Thoracic aorta (tissue), 2 donors: ENCODE data around the gene VSTM2B. TPM values are rescaled to one million over a fixed set of nuclear protein-coding genes. Genes with fewer than 3 reads are reported as not detected.

Experiments
- ATAC-seq: fragments of 150-250 bp; one replicate; pipeline ENCODE4 v1.8.0; 2017; ENCODE audit warnings: low read depth; ENCODE audit not compliant: insufficient number of reproducible peaks, low FRiP score
- DNase-seq: peaks from one replicate; pipeline ENCODE4 v3.0.0-alpha.2; 2020; ENCODE audit warnings: low spot score
- H3K27ac ChIP-seq, 2 donors: fragments of 200-600 bp; sonication (generic); 1 replicate in 1 of 2; 2 replicates in 1 of 2; pipeline ENCODE4 v1.5.1; 2016; ENCODE audit warnings: mild to moderate bottlenecking in 2 of 2, moderate library complexity in 2 of 2
- H3K27me3 ChIP-seq: fragments of 200-600 bp; sonication (generic); replicated peaks from 2 replicates; pipeline ENCODE4 v1.6.0; 2016; ENCODE audit warnings: mild to moderate bottlenecking; ENCODE audit not compliant: insufficient read depth
- H3K36me3 ChIP-seq: fragments of 200-600 bp; sonication (generic); one replicate; pipeline ENCODE4 v1.5.1; 2016
- H3K4me1 ChIP-seq, 2 donors: fragments of 200-600 bp; sonication (generic); 1 replicate in 1 of 2; 2 replicates in 1 of 2; pipeline versions ENCODE4 v1.5.1 to v1.6.0; 2016; ENCODE audit warnings: low read depth in 2 of 2, mild to moderate bottlenecking in 1 of 2; ENCODE audit not compliant: control insufficient read depth in 1 of 2
- H3K4me3 ChIP-seq: fragments of 200-600 bp; sonication (generic); 2 replicates; pipeline ENCODE4 v1.5.1; 2016; ENCODE audit warnings: mild to moderate bottlenecking
- H3K9me3 ChIP-seq: fragments of 200-600 bp; sonication (generic); 2 replicates; pipeline ENCODE4 v1.5.1; 2016
- CTCF ChIP-seq: fragments of 200-600 bp; sonication (generic); IDR thresholded peaks from one replicate; pipeline ENCODE4 v1.5.1; 2019; ENCODE audit warnings: antibody characterized with exemption
- total RNA-seq, 2 donors: library from RNA; depleted of rRNA; stranded (reverse); fragments of >200 nt; gene quantifications; one replicate each; pipeline versions ENCODE4 v1.1.0 to v1.2.3, GENCODE V29; 2016

VSTM2B gene
- total RNA-seq, 2 donors from 2014 or later = not detected

- Histone ChIP-seq H3K4me3 (no peak overlapping the region), H3K27me3 (no peaks in the 10 kb centered on the region), H3K9me3 (no peaks in the 10 kb centered on the region), H3K27ac (no peak overlapping the region), H3K4me1 (no peaks in the 10 kb centered on the region), H3K36me3 (no peaks in the 10 kb centered on the region)
- no peak for DNase-seq
- ATAC-seq = no peak
- no peak for TF ChIP-seq CTCF
These were observed 10.0 kb upstream of the VSTM2B start for GRCh38 chr19:29515706-29516357.

GRCh38 chr19:29516358-29516725, 9.5 kb upstream of the VSTM2B start:
- no peaks in the 10 kb centered on the region for H3K4me1 ChIP-seq
- no peak for TF ChIP-seq CTCF
- ATAC-seq (no peak), DNase-seq (no peak)
- H3K36me3 ChIP-seq = no peaks in the 10 kb centered on the region
- no peaks in the 10 kb centered on the region for H3K9me3 ChIP-seq
- H3K4me3 ChIP-seq = no peak overlapping the region
- H3K27ac ChIP-seq = no peak overlapping the region
- no peaks in the 10 kb centered on the region for H3K27me3 ChIP-seq

DNA sequence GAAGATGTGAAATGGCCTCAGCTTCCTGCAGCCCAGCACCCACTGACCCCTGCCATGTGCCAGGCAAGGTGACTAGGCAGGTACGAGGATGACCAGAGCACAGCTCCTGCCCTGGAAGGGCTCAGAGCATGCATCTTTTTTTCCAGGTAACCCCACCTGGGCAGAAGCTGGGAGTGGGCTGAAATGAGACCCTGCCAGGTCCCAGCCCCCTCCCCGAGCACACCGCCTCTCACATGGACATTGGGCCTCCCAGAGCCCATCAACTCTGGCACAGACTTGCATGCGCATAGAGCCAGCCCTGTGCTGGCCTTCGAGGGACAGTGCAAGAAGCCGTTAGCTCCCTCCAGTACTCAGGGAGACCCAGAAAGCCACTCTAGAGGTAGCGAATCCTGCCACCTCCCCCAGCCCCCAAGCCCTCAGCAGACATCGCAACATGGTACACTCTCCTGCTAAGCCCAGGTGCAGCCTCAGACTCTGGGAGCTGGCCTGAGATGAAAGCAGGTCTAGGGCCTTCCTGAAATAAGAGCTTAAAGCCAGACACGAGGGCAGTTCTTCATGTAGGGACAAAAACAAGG, 8.9 kb upstream of the VSTM2B start:
- Histone ChIP-seq H3K27ac (no peak overlapping the region), H3K4me1 (no peaks in the 10 kb centered on the region), H3K4me3 (no peak overlapping the region), H3K9me3 (no peaks in the 10 kb centered on the region), H3K27me3 (no peaks in the 10 kb centered on the region), H3K36me3 (no peaks in the 10 kb centered on the region)
- DNase-seq (no peak), ATAC-seq (no peak)
- TF ChIP-seq CTCF = no peak

DNA sequence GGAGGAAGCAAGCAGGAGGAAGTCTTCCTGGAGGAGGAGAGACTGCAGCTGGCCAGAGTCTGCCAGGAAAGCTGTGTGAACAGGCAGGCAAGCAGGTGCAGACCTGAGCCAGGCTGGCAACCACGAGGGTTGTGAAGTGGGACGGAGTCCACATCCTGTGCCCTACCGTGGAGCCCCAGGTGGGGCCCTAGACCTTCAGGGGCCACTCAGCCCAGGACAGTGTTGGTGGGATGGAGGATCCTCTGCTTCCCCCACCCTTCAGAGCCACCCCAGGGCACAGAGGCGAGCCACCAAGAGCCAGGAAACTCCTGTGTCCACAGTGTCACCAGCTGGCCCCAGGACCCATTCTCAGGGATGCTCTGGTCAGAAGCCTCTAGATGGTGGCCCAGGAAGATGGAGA, 8.4 kb upstream of the VSTM2B start:
- Histone ChIP-seq H3K9me3 (no peaks in the 10 kb centered on the region), H3K4me1 (no peaks in the 10 kb centered on the region), H3K27ac (no peak overlapping the region), H3K36me3 (no peaks in the 10 kb centered on the region), H3K27me3 (no peaks in the 10 kb centered on the region), H3K4me3 (no peak overlapping the region)
- DNase-seq = no peak
- TF ChIP-seq CTCF = no peak
- no peak for ATAC-seq

- DNase-seq (no peak), ATAC-seq (no peak)
- TF ChIP-seq CTCF = no peak
- H3K4me1 ChIP-seq = no peaks in the 10 kb centered on the region
- H3K27me3 ChIP-seq = no peaks in the 10 kb centered on the region
- H3K27ac ChIP-seq = no peak overlapping the region
- no peak overlapping the region for H3K4me3 ChIP-seq
- no peaks in the 10 kb centered on the region for H3K36me3 ChIP-seq
- no peaks in the 10 kb centered on the region for H3K9me3 ChIP-seq
These were observed 7.8 kb upstream of the VSTM2B start for GRCh38 chr19:29517946-29518345.
